K562 (cell line): ENCODE results near the gene ELF2. TPM values are rescaled to one million over a fixed set of nuclear protein-coding genes. Genes with fewer than 3 reads are reported as not detected.

ENCODE experiments used
- ATF2 ChIP-seq: sonication (generic); formaldehyde crosslinking; IDR thresholded peaks from 2 replicates; pipeline ENCODE4 v1.8.1; 2022; ENCODE audit warnings: missing genetic modification reagents
- CSDE1 ChIP-seq, 2 experiments: fragments of 450-650 bp; IDR thresholded peaks; 2 replicates each; pipeline ENCODE4 v1.6.1; 2016; ENCODE audit warnings: mild to moderate bottlenecking in 1 of 2
- ETV6 ChIP-seq, 3 experiments: fragments of 150-350 bp in 1 of 3; sonication (generic) in 1 of 3; formaldehyde crosslinking in 1 of 3; IDR thresholded peaks; 2 replicates each; pipeline versions ENCODE4 v1.6.1 to v1.8.0; 2014 to 2022; ENCODE audit warnings: borderline replicate concordance in 2 of 3, low read depth in 2 of 3, antibody characterized with exemption in 1 of 3, low read length in 1 of 3, mild to moderate bottlenecking in 1 of 3, missing genetic modification reagents in 1 of 3
- FOSL1 ChIP-seq: fragments of 200-800 bp; sonication (Bioruptor generic); conservative IDR thresholded peaks from 2 replicates; pipeline ENCODE4 v1.6.1; 2016; ENCODE audit warnings: missing genetic modification characterization, missing compliant biosample characterization
- FUS ChIP-seq: fragments of 200-400 bp; formaldehyde crosslinking; optimal IDR thresholded peaks from 2 replicates; pipeline ENCODE3; 2017; ENCODE audit warnings: low read depth, low read length
- GATAD2B ChIP-seq: fragments of 450-650 bp; IDR thresholded peaks from 2 replicates; pipeline ENCODE4 v1.6.1; 2017; ENCODE audit warnings: mild to moderate bottlenecking, borderline replicate concordance
- GTF2E2 ChIP-seq: fragments of 200-800 bp; sonication (Bioruptor generic); IDR thresholded peaks from 2 replicates; pipeline ENCODE4 v1.6.1; 2016; ENCODE audit warnings: missing genetic modification characterization, missing compliant biosample characterization
- MITF ChIP-seq: IDR thresholded peaks from 2 replicates; pipeline ENCODE4 v1.6.1; 2014; ENCODE audit warnings: antibody characterized with exemption
- PHF20 ChIP-seq: fragments of 450-650 bp; IDR thresholded peaks from 2 replicates; pipeline ENCODE4 v1.6.1; 2018; ENCODE audit not compliant: partially characterized antibody
- PPARD ChIP-seq: fragments of 250-450 bp; sonication (Bioruptor Pico); IDR thresholded peaks from 2 replicates; pipeline ENCODE4 v1.8.0; 2022; ENCODE audit warnings: inconsistent platforms, mild to moderate bottlenecking, moderate library complexity
- RBM15 ChIP-seq: fragments of 200-400 bp; formaldehyde crosslinking; IDR thresholded peaks from 2 replicates; pipeline ENCODE4 v1.6.1; 2018; ENCODE audit warnings: mild to moderate bottlenecking, low read length, moderate library complexity; ENCODE audit not compliant: insufficient read depth
- RFX5 ChIP-seq: IDR thresholded peaks from 2 replicates; pipeline ENCODE4 v1.6.1; 2011; ENCODE audit warnings: low read depth, mild to moderate bottlenecking, improper control_type of control experiment, low read length
- SAP30 ChIP-seq: fragments of 200-600 bp; sonication (generic); IDR thresholded peaks from 2 replicates; pipeline ENCODE4 v1.6.1; 2012; ENCODE audit warnings: borderline replicate concordance, low read depth, mild to moderate bottlenecking, moderate library complexity, low read length, control low read depth, inconsistent platforms; ENCODE audit not compliant: insufficient read depth, poor library complexity, severe bottlenecking
- SIN3A ChIP-seq, 2 experiments: fragments of 150-350 bp in 1 of 2; IDR thresholded peaks; 2 replicates each; pipeline ENCODE4 v1.6.1; 2011 to 2016; ENCODE audit warnings: borderline replicate concordance in 2 of 2, low read depth in 2 of 2, low read length in 2 of 2, mild to moderate bottlenecking in 2 of 2, moderate library complexity in 2 of 2; ENCODE audit not compliant: control insufficient read depth in 1 of 2
- STAT5B ChIP-seq: fragments of 250-450 bp; sonication (Bioruptor Pico); IDR thresholded peaks from 2 replicates; pipeline ENCODE4 v1.8.0; 2021; ENCODE audit warnings: mild to moderate bottlenecking, inconsistent platforms
- TCF7 ChIP-seq: sonication (generic); IDR thresholded peaks from 2 replicates; pipeline ENCODE4 v1.6.1; 2016; ENCODE audit warnings: antibody characterized with exemption, borderline replicate concordance
- TEAD1 ChIP-seq, 2 experiments: fragments of 450-650 bp in 1 of 2; sonication (generic) in 1 of 2; formaldehyde crosslinking; IDR thresholded peaks; 2 replicates each; pipeline versions ENCODE4 v1.4.0 to v1.8.0; 2020 to 2022; ENCODE audit warnings: mild to moderate bottlenecking in 2 of 2, missing genetic modification reagents in 1 of 2
- TGIF2 ChIP-seq: sonication (generic); formaldehyde crosslinking; IDR thresholded peaks from 2 replicates; pipeline ENCODE4 v1.8.1; 2022; ENCODE audit warnings: mild to moderate bottlenecking, missing genetic modification reagents, moderate library complexity
- TRIM25 ChIP-seq: fragments of 450-650 bp; IDR thresholded peaks from 2 replicates; pipeline ENCODE4 v1.7.0; 2016; ENCODE audit warnings: borderline replicate concordance
- ZBTB17 ChIP-seq: fragments of 450-650 bp; formaldehyde crosslinking; IDR thresholded peaks from 2 replicates; pipeline ENCODE4 v1.4.0; 2020; ENCODE audit warnings: mild to moderate bottlenecking
- ZBTB2 ChIP-seq: fragments of 450-650 bp; IDR thresholded peaks from 2 replicates; pipeline ENCODE4 v1.6.1; 2016; ENCODE audit warnings: antibody characterized with exemption
- ZNF445 ChIP-seq: fragments of 250-450 bp; sonication (Bioruptor Pico); IDR thresholded peaks from 2 replicates; pipeline ENCODE4 v1.4.0; 2020; ENCODE audit warnings: low read depth, mild to moderate bottlenecking, moderate library complexity
- polyA plus RNA-seq, 8 experiments: library from polyadenylated mRNA; depleted of rRNA in 4 of 8; stranded (reverse) in 5 of 8; unstranded in 3 of 8; fragments of >200 nt; fragmentation: Nextera tagmentation in 2 of 8; fragmentation: Illumina TruSeq in 1 of 8; extraction: Ambion mirVana in 2 of 8; extraction: Trizol in 1 of 8; gene quantifications; 2 replicates each; pipeline versions ENCODE4 v1.2.1 to v1.2.3, GENCODE V29; 2011 to 2014; ENCODE audit warnings: inconsistent platforms in 1 of 8, missing spikeins in 1 of 8
- total RNA-seq, 7 experiments: library from RNA; depleted of rRNA in 6 of 7; stranded (reverse); fragments of >200 nt in 6 of 7; fragmentation: Illumina TruSeq in 2 of 7; extraction: Trizol in 2 of 7; gene quantifications; 2 replicates each; pipeline versions ENCODE4 v1.2.1 to v1.2.3, GENCODE V29; 2011 to 2021; ENCODE audit warnings: low replicate concordance in 1 of 7

Gene ELF2
- total and polyA plus RNA-seq, 9 of the 15 experiments (the other 6 are each of a cell fraction or from before 2014, with no cell fraction given) = 9.4 to 58.7 (median 41.6) TPM

- TF ChIP-seq CSDE1 (IDR thresholded peaks at IDR 0.05) = no peak
- no peak for TF ChIP-seq MITF
- no peak for TF ChIP-seq TGIF2 (CRISPR knock-in tag)
- no peak for TF ChIP-seq TCF7
- TF ChIP-seq ZBTB17 (CRISPR knock-in tag) = no peak
- TF ChIP-seq ATF2 (CRISPR knock-in tag) = no peak
- TF ChIP-seq TEAD1 (CRISPR knock-in tag; IDR thresholded peaks at IDR 0.05) = peak in 1 of 2 experiments; percentile 37; a peak in 1 of 4 replicates
- TF ChIP-seq SAP30 = peak; percentile 82
- TF ChIP-seq GTF2E2 (tag) = no peak
- TF ChIP-seq ETV6 (IDR thresholded peaks at IDR 0.05; ENCODE audit: borderline replicate concordance in 1 of 2, low read depth in 2 of 2, low read length in 1 of 2) = no peak
- TF ChIP-seq ETV6 (CRISPR knock-in tag; IDR thresholded peaks at IDR 0.05; ENCODE audit: borderline replicate concordance) = 0 out of 2 replicates have a peak, but pooled peaks have one; percentile 50
- TF ChIP-seq PHF20 = no peak
- TF ChIP-seq STAT5B (CRISPR knock-in tag) = no peak
- TF ChIP-seq ZBTB2 = no peak
- TF ChIP-seq FOSL1 (tag) = peak; percentile 47; the same call in 1 of the 2 replicates
- peak; percentile 7 for TF ChIP-seq FUS
- TF ChIP-seq ZNF445 (CRISPR knock-in tag) = no peak
- 0 out of 2 replicates have a peak, but pooled peaks have one; percentile 4 for TF ChIP-seq RBM15
- no peak for TF ChIP-seq RFX5
- no peak for TF ChIP-seq PPARD
- TF ChIP-seq TRIM25 = no peak
- TF ChIP-seq SIN3A (IDR thresholded peaks at IDR 0.05; ENCODE audit: borderline replicate concordance in 2 of 2, control insufficient read depth in 1 of 2, low read depth in 2 of 2, low read length in 2 of 2) = peak in 1 of 2 experiments; percentile 20; a peak in 2 of 4 replicates
- TF ChIP-seq GATAD2B = peak; percentile 66
These were observed 161.0 kb downstream of the ELF2 start (continued) for GRCh38 chr4:139015948-139016471.
